ENCODE data around the gene MICU1. TPM values are rescaled to one million over a fixed set of nuclear protein-coding genes. Genes with fewer than 3 reads are reported as not detected.

MICU1 gene
- total RNA-seq, 1 experiment from 2014 or later = 25.5 TPM

DNA sequence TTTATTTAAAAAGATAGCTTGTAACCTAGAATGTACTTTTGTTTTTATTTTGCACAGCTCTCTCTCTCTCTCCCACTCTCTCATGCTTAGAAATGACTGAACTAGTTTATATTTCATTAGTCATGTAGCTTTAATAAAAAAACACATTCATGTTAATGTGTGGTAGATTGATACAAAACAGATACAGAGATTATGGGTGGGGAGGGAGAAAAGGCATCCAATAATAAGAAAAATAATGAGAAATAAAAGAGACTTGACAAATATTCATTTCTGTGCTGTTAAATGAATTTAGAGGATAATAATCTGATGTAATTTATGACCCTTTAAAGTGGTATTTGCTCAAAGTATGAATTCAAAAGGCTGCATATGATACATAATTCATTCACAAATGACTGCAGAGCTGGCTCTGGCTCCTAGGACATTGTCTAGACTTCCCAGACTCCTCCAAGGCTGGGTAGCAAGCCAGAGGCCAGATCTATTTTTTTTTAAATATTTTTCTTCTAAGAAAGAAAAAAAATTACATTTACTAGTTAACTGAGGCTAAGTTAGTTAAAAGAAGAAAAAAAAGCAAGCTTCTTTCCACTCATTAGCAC is 165.5 kb downstream of the MICU1 start:
- no peak for DNase-seq (ENCODE audit: unreplicated experiment)
- Mint-ChIP-seq H3K4me3 (ENCODE audit: unreplicated experiment) (no peak overlapping the region), H3K9me3 (ENCODE audit: unreplicated experiment) (no peaks in the 10 kb centered on the region), H3K27ac (ENCODE audit: low read depth, unreplicated experiment) (no peak overlapping the region), H3K4me1 (ENCODE audit: insufficient read depth, unreplicated experiment) (no peaks in the 10 kb centered on the region), H3K27me3 (ENCODE audit: insufficient read depth, unreplicated experiment) (no peaks in the 10 kb centered on the region), H3K36me3 (ENCODE audit: insufficient read depth, unreplicated experiment) (no peaks in the 10 kb centered on the region)
- TF ChIP-seq, protein P1, sequence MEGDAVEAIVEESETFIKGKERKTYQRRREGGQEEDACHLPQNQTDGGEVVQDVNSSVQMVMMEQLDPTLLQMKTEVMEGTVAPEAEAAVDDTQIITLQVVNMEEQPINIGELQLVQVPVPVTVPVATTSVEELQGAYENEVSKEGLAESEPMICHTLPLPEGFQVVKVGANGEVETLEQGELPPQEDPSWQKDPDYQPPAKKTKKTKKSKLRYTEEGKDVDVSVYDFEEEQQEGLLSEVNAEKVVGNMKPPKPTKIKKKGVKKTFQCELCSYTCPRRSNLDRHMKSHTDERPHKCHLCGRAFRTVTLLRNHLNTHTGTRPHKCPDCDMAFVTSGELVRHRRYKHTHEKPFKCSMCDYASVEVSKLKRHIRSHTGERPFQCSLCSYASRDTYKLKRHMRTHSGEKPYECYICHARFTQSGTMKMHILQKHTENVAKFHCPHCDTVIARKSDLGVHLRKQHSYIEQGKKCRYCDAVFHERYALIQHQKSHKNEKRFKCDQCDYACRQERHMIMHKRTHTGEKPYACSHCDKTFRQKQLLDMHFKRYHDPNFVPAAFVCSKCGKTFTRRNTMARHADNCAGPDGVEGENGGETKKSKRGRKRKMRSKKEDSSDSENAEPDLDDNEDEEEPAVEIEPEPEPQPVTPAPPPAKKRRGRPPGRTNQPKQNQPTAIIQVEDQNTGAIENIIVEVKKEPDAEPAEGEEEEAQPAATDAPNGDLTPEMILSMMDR (IDR thresholded peaks at IDR 0.05; ENCODE audit: unreplicated experiment) = no peak
- ChIA-PET CTCF (interaction anchor here (0.6 kb wide), 1 partner anchor 205 kb away, joined by 3 read pairs; no protein-coding TSS in a partner anchor), POLR2A (no interaction called here)
- no TSS peak for BruUV-seq (replicated peaks)
- intact Hi-C loops (cut with micrococcal nuclease) = no loop called here

DNA sequence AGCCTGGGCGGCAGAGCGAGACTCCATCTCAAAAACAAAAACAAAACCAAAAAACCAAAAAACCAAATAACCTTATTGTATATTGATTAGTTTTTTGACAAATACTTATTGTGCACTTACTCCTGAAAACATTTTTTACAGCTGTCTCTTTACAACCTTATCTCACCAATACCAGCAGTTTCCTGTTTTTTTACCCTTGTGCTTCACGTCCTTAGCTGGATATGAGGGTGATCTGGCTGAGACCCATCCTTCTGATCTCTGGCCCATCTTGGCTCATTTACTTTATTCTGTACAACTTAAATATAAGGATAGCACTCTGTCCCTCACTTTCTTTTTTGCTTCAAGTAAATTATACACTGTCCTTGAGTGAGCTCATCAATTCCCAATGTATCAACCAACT is 166.6 kb downstream of the MICU1 start:
- intact Hi-C loops (cut with micrococcal nuclease) = no loop called here
- POLR2A ChIA-PET = no interaction called here

DNA sequence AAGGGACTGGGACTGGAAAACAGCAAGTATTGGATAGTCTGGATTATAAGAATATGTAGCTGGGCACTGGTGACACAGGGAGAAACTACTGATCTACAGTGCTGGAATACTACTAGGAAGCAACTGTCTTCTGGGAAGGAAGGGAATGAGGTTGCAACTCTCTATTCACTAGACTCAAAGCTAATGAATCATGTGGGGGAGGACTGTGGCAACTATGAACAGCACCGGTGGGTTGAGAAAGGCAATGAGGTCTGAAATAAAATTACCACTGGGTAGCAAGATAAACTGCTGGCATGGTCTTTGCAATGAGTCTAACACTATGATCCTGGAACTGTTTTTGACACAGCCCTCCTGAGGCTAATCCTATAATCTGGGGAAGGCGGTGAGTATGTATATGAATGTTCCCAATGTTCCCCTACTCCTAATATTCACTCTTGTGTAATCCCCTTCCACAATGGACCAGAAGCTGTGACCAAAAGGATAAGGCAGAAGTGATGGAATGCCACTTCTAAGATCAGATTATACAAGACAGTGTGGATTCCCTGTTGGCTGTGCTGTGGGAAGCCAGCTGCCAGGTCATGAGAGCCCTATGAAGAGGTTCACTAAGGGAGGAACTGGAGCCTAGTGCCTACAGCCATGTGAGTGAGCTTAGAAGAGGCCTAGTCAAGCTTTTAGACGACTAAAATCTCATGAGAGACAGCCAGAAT is 169.8 kb downstream of the MICU1 start:
- BruUV-seq (replicated peaks) = no TSS peak
- Mint-ChIP-seq H3K27ac (ENCODE audit: low read depth, unreplicated experiment) (no peak overlapping the region), H3K9me3 (ENCODE audit: unreplicated experiment) (no peaks in the 10 kb centered on the region), H3K27me3 (ENCODE audit: insufficient read depth, unreplicated experiment) (no peaks in the 10 kb centered on the region), H3K36me3 (ENCODE audit: insufficient read depth, unreplicated experiment) (peaks cover 5% of the 10 kb centered on the region), H3K4me3 (ENCODE audit: unreplicated experiment) (no peak overlapping the region), H3K4me1 (ENCODE audit: insufficient read depth, unreplicated experiment) (no peaks in the 10 kb centered on the region)
- ChIA-PET POLR2A (interaction anchor here (0.6 kb wide), 1 partner anchor 124 kb away, joined by 4 read pairs; no protein-coding TSS in a partner anchor), CTCF (interaction anchor here (0.6 kb wide), 2 partner anchors 26 to 364 kb away, joined by 3 to 4 read pairs; no protein-coding TSS in a partner anchor)
- DNase-seq (ENCODE audit: unreplicated experiment) = peak; percentile 14
- intact Hi-C loops (cut with micrococcal nuclease) = no loop called here
- TF ChIP-seq, protein P1 (IDR thresholded peaks at IDR 0.05; ENCODE audit: unreplicated experiment) = no peak

More for the DNA sequence above, 166.6 kb downstream of the MICU1 start:
- no peak for DNase-seq (ENCODE audit: unreplicated experiment)
- no TSS peak for BruUV-seq (replicated peaks)
- CTCF ChIA-PET = interaction anchor here (0.7 kb wide), 1 partner anchor 8 kb away, joined by 3 read pairs; no protein-coding TSS in a partner anchor
- H3K9me3 Mint-ChIP-seq (ENCODE audit: unreplicated experiment) = no peaks in the 10 kb centered on the region
- no peaks in the 10 kb centered on the region for H3K27me3 Mint-ChIP-seq (ENCODE audit: insufficient read depth, unreplicated experiment)
- no peaks in the 10 kb centered on the region for H3K36me3 Mint-ChIP-seq (ENCODE audit: insufficient read depth, unreplicated experiment)
- H3K27ac Mint-ChIP-seq (ENCODE audit: low read depth, unreplicated experiment) = no peak overlapping the region
- H3K4me3 Mint-ChIP-seq (ENCODE audit: unreplicated experiment) = no peak overlapping the region
- TF ChIP-seq, protein P1 (IDR thresholded peaks at IDR 0.05; ENCODE audit: unreplicated experiment) = no peak
- H3K4me1 Mint-ChIP-seq (ENCODE audit: insufficient read depth, unreplicated experiment) = no peaks in the 10 kb centered on the region

DNA sequence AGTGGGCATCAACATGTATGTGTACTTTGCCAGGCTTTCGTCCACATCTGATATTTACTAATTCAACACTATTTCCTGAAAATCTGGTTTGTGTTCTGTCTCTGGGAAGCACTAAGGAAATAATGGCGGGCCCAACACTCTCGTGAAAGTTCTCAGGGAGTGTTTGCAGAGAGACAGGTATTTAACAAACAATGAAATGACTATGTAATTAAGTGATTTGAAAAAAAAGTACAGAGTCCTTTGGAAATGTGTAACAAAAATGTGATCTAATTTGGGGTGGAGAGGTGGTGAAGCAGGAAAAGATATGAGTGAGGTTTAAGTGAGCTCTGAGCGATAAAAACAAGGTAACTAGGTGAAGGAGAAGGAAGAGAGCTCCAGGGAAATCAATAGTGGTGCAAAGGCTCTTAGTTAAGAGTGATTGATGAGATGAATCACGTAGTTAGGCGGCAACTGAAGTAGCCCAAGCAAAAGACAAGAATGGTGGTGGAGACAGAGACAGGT is 175.9 kb downstream of the MICU1 start:
- intact Hi-C loops (cut with micrococcal nuclease) = no loop called here
- Mint-ChIP-seq H3K4me1 (ENCODE audit: insufficient read depth, unreplicated experiment) (no peaks in the 10 kb centered on the region), H3K36me3 (ENCODE audit: insufficient read depth, unreplicated experiment) (peaks cover 6% of the 10 kb centered on the region), H3K27ac (ENCODE audit: low read depth, unreplicated experiment) (no peak overlapping the region), H3K9me3 (ENCODE audit: unreplicated experiment) (no peaks in the 10 kb centered on the region), H3K27me3 (ENCODE audit: insufficient read depth, unreplicated experiment) (no peaks in the 10 kb centered on the region), H3K4me3 (ENCODE audit: unreplicated experiment) (no peak overlapping the region)
- no TSS peak for BruUV-seq (replicated peaks)
- TF ChIP-seq, protein P1 (IDR thresholded peaks at IDR 0.05; ENCODE audit: unreplicated experiment) = no peak
- POLR2A ChIA-PET = interaction anchor here (0.5 kb wide), 1 partner anchor 15 kb away, joined by 3 read pairs; no protein-coding TSS in a partner anchor
- no peak for DNase-seq (ENCODE audit: unreplicated experiment)
- CTCF ChIA-PET = no interaction called here

Data from MCF 10A (cell line).